Epithelial cell of prostate (primary cell): ENCODE data around the gene ODAD4.
A peak's percentile ranks its signal among the peaks of the same experiment; 100 is the strongest.

Experiments used
- DNase-seq: peaks from one replicate; pipeline ENCODE4 v3.0.0-alpha.2; 2011; ENCODE audit warnings: low read depth, low spot score
- H3K27ac ChIP-seq: fragments of 450-650 bp; 2 replicates; pipeline ENCODE4 v1.5.1; 2017; ENCODE audit warnings: mild to moderate bottlenecking

The ODAD4 gene

GRCh38 chr17:41937970-41938954, 7.8 kb downstream of the ODAD4 start:
- no peak for DNase-seq
- H3K27ac ChIP-seq: no peak overlapping the region

- no peak overlapping the region for H3K27ac ChIP-seq
- no peak for DNase-seq
Observed at GRCh38 chr17:41939044-41939692, 8.8 kb downstream of the ODAD4 start.

DNA sequence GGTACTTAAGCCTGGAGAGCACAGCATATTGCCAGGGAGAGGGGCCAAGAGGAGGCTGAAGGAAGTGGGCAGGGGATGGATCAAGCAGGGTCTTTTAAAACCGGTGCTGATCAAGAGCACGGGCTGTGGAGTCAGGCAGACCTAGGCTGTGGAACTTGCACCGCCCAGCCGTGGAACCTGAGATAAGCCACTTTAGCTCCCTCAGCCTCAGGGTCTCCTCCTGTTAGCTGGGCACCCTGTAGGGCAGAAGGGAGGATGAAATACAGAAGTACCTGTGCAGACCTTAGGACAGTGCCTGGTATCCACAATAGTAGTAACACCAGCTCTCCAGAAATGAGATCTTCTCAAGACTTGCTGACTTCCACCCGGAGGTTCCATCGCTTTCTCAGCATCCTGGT, 9.3 kb downstream of the ODAD4 start:
- H3K27ac ChIP-seq: no peak overlapping the region
- DNase-seq: no peak

DNA sequence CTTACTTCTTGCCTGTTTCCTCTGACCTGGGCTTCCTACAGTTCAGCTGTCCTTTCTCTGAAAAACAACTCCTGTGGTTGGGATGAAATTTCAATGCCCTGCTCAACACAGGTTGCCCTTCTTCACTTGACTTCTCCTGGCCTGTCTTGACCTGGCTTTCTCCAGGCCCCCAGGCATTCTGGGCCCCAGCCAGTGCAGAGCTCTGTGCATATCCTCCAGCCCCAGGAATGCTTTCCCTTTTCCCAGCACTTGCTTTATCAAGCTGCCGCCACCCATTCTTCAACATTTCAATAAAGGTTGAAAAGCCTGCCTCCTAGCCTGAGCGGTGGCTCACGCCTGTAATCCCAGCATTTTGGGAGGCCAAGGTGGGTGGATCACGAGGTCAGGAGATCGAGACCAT, 10.8 kb downstream of the ODAD4 start:
- H3K27ac ChIP-seq: no peak overlapping the region
- no peak for DNase-seq

- no peak overlapping the region for H3K27ac ChIP-seq
- no peak for DNase-seq
Observed at GRCh38 chr17:41942626-41943373, 12.4 kb downstream of the ODAD4 start.

- no peak overlapping the region for H3K27ac ChIP-seq
- DNase-seq: no peak
Observed at GRCh38 chr17:41943492-41943891, 13.1 kb downstream of the ODAD4 start.

DNA sequence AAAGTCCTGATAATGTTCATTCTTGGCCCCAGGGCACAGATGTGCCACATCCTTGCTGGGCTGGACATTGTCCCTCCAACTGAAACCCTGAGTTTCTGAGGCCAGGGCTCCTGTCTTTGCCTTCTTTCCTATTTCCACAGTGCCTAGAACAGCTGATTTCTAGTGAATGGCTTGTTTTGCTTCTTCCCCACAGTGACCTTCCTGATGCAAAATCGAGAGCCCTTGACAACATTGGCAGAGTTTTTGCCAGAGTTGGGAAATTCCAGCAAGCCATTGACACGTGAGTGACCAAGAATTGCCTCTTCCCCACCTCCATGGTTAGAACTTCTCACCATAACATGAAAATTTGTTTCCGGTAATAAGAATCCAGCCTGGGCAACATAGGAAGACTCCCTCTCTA, 14.5 kb downstream of the ODAD4 start:
- no peak for DNase-seq
- no peak overlapping the region for H3K27ac ChIP-seq

DNA sequence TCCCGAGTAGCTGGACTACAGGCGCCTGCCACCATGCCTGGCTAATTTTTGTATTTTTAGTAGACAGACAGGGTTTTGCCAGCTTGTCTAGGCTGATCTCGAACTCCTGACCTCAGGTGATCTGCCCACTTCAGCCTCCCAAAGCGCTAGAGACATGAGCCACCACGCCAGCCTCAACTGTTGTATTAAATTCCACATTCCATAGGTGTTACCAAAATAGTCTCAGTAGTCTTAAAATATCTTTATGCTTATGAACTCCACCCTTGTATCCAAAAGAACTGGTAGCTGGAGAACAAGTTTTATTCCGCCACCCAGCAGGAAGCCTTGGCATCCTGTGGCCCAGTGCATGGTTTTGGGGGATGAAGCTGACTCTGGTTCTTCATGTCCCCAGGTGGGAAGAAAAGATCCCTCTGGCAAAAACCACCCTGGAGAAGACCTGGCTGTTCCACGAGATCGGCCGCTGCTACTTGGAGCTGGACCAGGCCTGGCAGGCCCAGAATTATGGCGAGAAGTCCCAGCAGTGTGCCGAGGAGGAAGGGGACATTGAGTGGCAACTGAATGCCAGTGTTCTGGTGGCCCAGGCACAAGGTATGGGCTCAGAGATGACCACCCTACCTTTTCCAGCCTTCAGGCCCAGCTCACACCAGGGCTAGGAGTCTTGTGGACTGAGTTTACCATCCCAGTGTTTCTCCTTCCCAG, 18.5 kb downstream of the ODAD4 start:
- no peak for DNase-seq
- H3K27ac ChIP-seq: no peak overlapping the region

DNA sequence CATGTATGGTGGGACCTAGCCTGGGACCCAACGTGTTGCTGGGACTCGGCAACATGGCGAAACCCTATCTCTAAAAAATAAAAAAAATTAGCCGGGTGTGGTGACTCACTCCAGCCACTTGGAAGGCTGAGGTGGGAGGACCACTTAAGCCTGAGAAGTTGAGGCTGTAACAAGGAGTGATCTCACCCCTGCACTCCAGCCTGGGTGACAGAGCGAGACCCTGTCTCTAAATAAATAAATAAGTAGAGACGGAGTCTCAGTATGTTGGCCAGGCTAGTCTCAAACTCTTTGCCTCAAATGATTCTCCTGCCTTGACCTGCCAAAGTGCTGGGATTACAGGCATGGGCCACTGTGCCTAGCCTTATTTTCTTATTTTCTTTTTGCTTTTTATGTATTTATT, 26.1 kb downstream of the ODAD4 start:
- no peak for DNase-seq
- no peak overlapping the region for H3K27ac ChIP-seq

DNA sequence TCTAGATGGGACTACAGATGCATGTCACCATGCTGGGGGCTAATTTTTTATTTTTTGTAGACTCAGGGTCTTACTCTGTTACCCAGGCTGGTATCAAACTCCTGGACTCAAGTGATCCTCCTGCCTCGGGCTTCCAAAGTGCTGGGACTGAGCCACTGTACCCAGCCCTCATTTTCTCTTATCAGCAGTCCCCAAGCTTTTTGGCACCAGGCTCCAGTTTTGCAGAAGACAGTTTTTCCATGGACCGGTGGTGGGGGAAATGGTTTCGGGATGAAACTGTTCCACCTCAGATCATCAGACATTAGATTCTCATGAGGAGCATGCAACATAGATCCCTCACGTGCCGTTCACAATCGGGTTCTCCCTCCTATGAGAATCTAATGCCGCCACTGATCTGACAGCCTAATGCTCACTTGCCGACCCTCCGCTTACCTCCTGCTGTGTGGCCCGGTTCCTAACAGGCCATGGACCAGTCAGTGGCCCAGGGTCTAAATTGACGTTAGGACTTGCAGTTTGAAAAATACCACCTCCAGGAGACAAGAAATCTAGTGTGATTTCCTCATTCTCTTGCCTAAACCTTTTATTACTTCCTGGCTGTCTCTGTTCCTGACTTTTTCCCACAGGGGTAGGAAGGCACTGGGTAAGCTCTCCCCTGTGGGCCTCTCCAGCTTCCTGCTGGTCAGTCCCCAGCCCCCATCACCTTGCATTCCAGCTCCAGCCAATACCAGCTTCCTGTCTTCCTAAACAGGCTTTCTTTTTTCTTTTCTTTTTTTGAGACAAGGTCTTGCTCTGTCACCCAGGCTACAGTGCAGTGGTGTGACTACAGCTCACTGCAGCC, 26.8 kb downstream of the ODAD4 start:
- H3K27ac ChIP-seq: no peak overlapping the region
- no peak for DNase-seq

DNA sequence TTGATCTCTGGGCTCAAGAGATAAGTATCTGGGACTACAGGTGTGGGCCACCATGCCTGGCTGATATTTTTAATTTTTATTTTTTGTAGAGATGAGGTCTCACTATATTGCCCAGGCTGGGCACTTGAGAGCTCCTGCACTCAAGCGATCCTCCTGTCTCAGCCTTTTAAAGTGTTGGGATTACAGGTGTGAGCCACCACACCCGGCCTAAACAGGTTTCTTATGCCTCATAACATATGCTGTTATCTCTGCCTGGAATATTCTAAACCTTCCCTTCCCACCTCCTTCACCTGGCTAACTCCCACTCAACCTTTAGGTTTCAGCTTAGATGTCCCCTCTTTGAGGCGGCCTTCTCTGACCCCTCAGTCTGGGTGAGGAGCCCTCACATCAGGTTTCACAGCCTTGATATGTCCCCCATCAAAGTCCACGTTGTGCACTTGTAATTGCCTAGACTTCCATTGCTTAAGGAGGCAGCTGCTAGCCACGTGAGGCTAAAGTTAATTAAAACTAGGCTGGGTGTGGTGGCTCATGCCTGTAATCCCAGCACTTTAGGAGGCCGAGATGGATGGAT, 27.5 kb downstream of the ODAD4 start:
- no peak overlapping the region for H3K27ac ChIP-seq
- no peak for DNase-seq

- H3K27ac ChIP-seq: no peak overlapping the region
Observed at GRCh38 chr17:41959030-41959335, 28.6 kb downstream of the ODAD4 start.

DNA sequence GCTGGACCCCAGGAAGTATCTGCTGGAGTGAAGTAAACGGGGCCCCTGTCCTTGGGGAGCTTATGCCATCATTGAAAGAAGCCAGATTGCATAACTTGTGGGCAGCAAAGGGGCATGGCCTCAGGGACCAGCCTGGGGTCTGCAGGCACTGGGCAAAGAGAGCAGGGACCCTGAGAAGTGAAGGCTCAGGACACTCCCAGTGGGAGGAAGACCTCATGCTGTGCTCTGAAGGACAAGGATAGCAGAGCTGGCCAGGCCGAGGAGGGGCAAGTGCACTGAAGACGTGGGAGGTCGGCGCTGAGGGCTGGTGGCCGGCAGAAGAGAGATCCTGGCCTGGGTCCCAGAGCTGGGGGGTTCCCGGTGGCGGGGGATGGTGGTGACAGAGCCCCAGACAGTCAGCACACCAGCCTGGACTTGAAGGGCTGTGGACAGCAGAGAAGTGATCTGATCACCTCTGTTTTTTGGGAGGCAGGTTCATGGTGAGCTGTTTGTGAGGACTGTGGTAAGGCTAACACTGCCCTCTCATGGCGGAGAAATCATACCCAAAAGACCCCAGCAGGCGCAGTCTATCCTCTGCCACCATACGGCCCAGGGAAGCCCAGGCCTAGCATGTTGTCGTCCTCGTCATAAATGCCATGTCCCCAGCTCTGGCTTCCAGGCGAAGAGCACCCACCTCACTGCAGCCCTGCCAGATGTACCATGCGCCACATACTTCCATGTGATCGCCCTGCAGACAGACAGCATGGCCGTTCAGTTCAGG, 29.1 kb downstream of the ODAD4 start:
- no peak for DNase-seq

More at GRCh38 chr17:41959030-41959335, 28.6 kb downstream of the ODAD4 start:
- no peak for DNase-seq

GRCh38 chr17:41962111-41962510, 31.7 kb downstream of the ODAD4 start:
- no peak overlapping the region for H3K27ac ChIP-seq
- DNase-seq: no peak

More for the DNA sequence above, 29.1 kb downstream of the ODAD4 start:
- no peak overlapping the region for H3K27ac ChIP-seq

- no peak for DNase-seq
Observed at GRCh38 chr17:41962768-41963434, 32.5 kb downstream of the ODAD4 start.

DNA sequence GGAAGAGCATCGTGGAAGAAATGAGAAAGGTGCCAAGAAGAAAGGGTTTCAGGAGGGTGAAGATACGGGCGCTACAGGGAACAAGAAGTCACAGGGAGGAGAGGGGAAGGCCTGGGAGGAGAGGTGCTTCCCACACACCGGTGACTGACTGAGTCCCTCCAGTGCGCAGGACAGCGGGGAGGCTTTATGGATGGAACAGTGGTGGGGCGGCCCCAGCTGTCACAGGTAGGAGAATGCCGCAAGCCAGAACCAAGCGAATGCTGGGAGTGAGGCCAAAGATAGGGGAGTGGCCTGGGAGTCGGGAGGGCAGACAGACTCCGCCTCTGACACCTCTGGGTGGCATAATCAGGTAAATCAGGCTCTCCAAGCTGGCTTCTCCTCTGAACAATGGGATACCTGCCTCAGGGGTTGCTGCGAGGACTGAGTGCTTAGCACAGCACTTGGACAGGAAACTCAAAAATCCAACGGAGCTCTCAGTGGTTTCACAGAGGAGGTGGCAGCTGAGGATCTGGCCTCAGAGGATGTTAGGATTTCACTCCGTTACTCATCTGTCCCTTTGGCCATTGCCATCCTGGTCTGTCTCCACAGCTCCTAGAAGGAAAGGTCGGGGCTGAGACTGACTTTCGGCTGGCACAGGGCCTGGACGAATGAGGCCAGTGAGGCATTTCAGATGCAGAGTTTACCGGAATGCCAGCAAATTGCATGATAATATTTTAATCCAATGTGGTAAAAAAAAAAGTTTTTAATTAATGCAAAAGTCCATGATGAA, 35.5 kb downstream of the ODAD4 start:
- H3K27ac ChIP-seq: peak overlapping the region; percentile 75
- DNase-seq: peak; percentile 81

More at GRCh38 chr17:41962768-41963434, 32.5 kb downstream of the ODAD4 start:
- H3K27ac ChIP-seq: no peak overlapping the region

GRCh38 chr17:41966463-41967140, 36.2 kb downstream of the ODAD4 start, which contains the start of gene CNP:
TSS of gene CNP (plus strand) at chr17:41966795. CDS start at chr17:41966885, 90 bp downstream.
- peak; percentile 54 for DNase-seq
- H3K27ac ChIP-seq: peak within 1 kb of the TSS; percentile 75
